Trophoblast cell (in vitro differentiated cells and primary cell): Measurements from ENCODE around the gene RPS21.

Experiments used
- DNase-seq, 2 donors: peaks; one replicate each; pipeline ENCODE4 v3.0.0-alpha.2; 2016
- H2AFZ ChIP-seq: 2 replicates; pipeline ENCODE4 v1.6.1; 2013; ENCODE audit warnings: low read length, moderate library complexity, mild to moderate bottlenecking; ENCODE audit not compliant: insufficient read depth, poor library complexity
- H2AK5ac ChIP-seq: 2 replicates; pipeline ENCODE4 v1.6.1; 2013; ENCODE audit warnings: mild to moderate bottlenecking, low read length
- H2BK120ac ChIP-seq: 2 replicates; pipeline ENCODE4 v1.6.1; 2013; ENCODE audit warnings: low read length, mild to moderate bottlenecking, moderate library complexity; ENCODE audit not compliant: insufficient read depth, poor library complexity
- H2BK12ac ChIP-seq: 2 replicates; pipeline ENCODE4 v1.6.1; 2013; ENCODE audit warnings: mild to moderate bottlenecking, low read length, moderate library complexity
- H2BK5ac ChIP-seq: 2 replicates; pipeline ENCODE4 v1.6.1; 2013; ENCODE audit warnings: low read length, low read depth, moderate library complexity, mild to moderate bottlenecking; ENCODE audit not compliant: poor library complexity
- H3K14ac ChIP-seq: 2 replicates; pipeline ENCODE4 v1.6.1; 2013; ENCODE audit warnings: mild to moderate bottlenecking, low read length
- H3K18ac ChIP-seq: 2 replicates; pipeline ENCODE4 v1.6.1; 2013; ENCODE audit warnings: mild to moderate bottlenecking, low read length
- H3K23ac ChIP-seq: 2 replicates; pipeline ENCODE4 v1.6.1; 2013; ENCODE audit warnings: low read length
- H3K27ac ChIP-seq: 2 replicates; pipeline ENCODE4 v1.5.1; 2013; ENCODE audit warnings: low read depth, mild to moderate bottlenecking, inconsistent platforms, low read length, moderate library complexity
- H3K27me3 ChIP-seq: 2 replicates; pipeline ENCODE4 v1.6.1; 2013; ENCODE audit warnings: inconsistent platforms, mild to moderate bottlenecking, low read length, moderate library complexity; ENCODE audit not compliant: insufficient read depth
- H3K36me3 ChIP-seq, 2 experiments: 1 replicate in 1 of 2; 2 replicates in 1 of 2; pipeline ENCODE4 v1.6.1; 2013; ENCODE audit warnings: low read length in 2 of 2, mild to moderate bottlenecking in 2 of 2, moderate library complexity in 1 of 2; ENCODE audit not compliant: insufficient read depth in 2 of 2, control insufficient read depth in 1 of 2
- H3K4ac ChIP-seq: 2 replicates; pipeline ENCODE4 v1.6.1; 2013; ENCODE audit warnings: low read depth, mild to moderate bottlenecking, low read length, moderate library complexity
- H3K4me1 ChIP-seq, 2 experiments: 1 replicate in 1 of 2; 2 replicates in 1 of 2; pipeline ENCODE4 v1.6.1; 2013; ENCODE audit warnings: low read length in 2 of 2, mild to moderate bottlenecking in 2 of 2, moderate library complexity in 1 of 2; ENCODE audit not compliant: insufficient read depth in 2 of 2, control insufficient read depth in 1 of 2
- H3K4me2 ChIP-seq: 2 replicates; pipeline ENCODE4 v1.6.1; 2013; ENCODE audit warnings: inconsistent platforms, mild to moderate bottlenecking, low read length, moderate library complexity
- H3K4me3 ChIP-seq: 2 replicates; pipeline ENCODE4 v1.5.1; 2013; ENCODE audit warnings: mild to moderate bottlenecking, low read depth, low read length, inconsistent platforms
- H3K79me1 ChIP-seq: one replicate; pipeline ENCODE4 v1.6.1; 2013; ENCODE audit warnings: low read length
- H3K79me2 ChIP-seq: 2 replicates; pipeline ENCODE4 v1.6.1; 2013; ENCODE audit warnings: low read length, mild to moderate bottlenecking; ENCODE audit not compliant: control insufficient read depth, insufficient read depth, poor library complexity
- H3K9ac ChIP-seq: 2 replicates; pipeline ENCODE4 v1.6.1; 2013; ENCODE audit warnings: mild to moderate bottlenecking, low read length
- H3K9me3 ChIP-seq: 2 replicates; pipeline ENCODE4 v1.6.1; 2013; ENCODE audit warnings: low read depth, mild to moderate bottlenecking, control low read depth, inconsistent platforms, low read length; ENCODE audit not compliant: insufficient read depth
- H4K12ac ChIP-seq: 2 replicates; pipeline ENCODE4 v1.6.1; 2013; ENCODE audit warnings: low read depth, mild to moderate bottlenecking, low read length, moderate library complexity
- H4K8ac ChIP-seq: 2 replicates; pipeline ENCODE4 v1.6.1; 2013; ENCODE audit warnings: low read depth, mild to moderate bottlenecking, low read length, moderate library complexity
- H4K91ac ChIP-seq: one replicate; pipeline ENCODE4 v1.6.1; 2013; ENCODE audit warnings: low read depth, mild to moderate bottlenecking, low read length, moderate library complexity
- WGBS: extraction: QIAGEN DNeasy Blood & Tissue Kit; methylation state at CpG from one replicate; pipeline ENCODE4 v1.1.7; 2013; ENCODE audit warnings: missing lambda C conversion rate; ENCODE audit not compliant: insufficient read length, insufficient coverage; ENCODE audit errors: extremely low coverage; 5-methylcytosine and 5-hydroxymethylcytosine counted together

The RPS21 gene

GRCh38 chr20:62393335-62393665 is 6.4 kb downstream of the RPS21 start:
- Histone ChIP-seq H3K4me3 (no peak overlapping the region), H2AFZ (no peak overlapping the region), H3K9me3 (peaks cover 5% of the 10 kb centered on the region), H3K4me2 (no peak overlapping the region), H2AK5ac (no peak overlapping the region), H2BK12ac (no peak overlapping the region), H3K79me2 (no peaks in the 10 kb centered on the region), H4K91ac (no peak overlapping the region), H2BK120ac (no peak overlapping the region), H2BK5ac (no peak overlapping the region), H3K79me1 (no peaks in the 10 kb centered on the region), H3K27me3 (no peaks in the 10 kb centered on the region), H3K4me1 (no peaks in the 10 kb centered on the region), H4K8ac (no peak overlapping the region), H3K18ac (no peak overlapping the region), H3K23ac (no peak overlapping the region), H3K9ac (no peak overlapping the region), H3K27ac (no peak overlapping the region), H3K14ac (no peak overlapping the region), H3K4ac (no peak overlapping the region), H3K36me3 (peaks cover 57 to 68% of the 10 kb centered on the region in 2 experiments), H4K12ac (no peak overlapping the region)
- DNase-seq, result no peak
- no CpG with 5 or more reads among the region's 12 CpGs for WGBS

DNA sequence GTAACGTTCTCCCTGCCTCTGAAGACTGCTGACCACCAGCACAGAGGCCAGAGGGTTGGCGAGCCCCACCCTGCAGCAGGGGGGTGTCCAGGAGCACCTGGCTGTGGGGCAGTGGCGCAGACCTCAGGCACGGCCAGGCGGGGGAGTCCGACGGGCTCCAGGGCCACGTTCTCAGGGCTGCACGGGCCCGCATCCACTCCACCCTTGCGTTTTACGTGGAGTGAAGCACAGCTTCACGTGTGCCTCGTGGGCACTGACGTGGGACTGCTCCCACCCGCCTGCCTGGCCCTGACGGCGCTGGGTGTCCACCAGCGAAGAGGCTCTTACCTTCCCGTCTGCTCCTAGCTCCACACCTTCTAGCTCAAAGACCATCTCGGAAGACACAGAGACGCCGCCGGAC is 6.9 kb downstream of the RPS21 start:
- Histone ChIP-seq H2AFZ (no peak overlapping the region), H4K91ac (no peak overlapping the region), H3K27ac (no peak overlapping the region), H3K79me2 (no peaks in the 10 kb centered on the region), H4K12ac (no peak overlapping the region), H2BK5ac (no peak overlapping the region), H3K18ac (no peak overlapping the region), H2AK5ac (no peak overlapping the region), H3K9me3 (peaks cover 5% of the 10 kb centered on the region), H3K9ac (no peak overlapping the region), H3K27me3 (no peaks in the 10 kb centered on the region), H3K4me3 (no peak overlapping the region), H3K23ac (no peak overlapping the region), H3K14ac (no peak overlapping the region), H3K36me3 (peaks cover 53 to 63% of the 10 kb centered on the region in 2 experiments), H4K8ac (no peak overlapping the region), H3K4me1 (no peaks in the 10 kb centered on the region), H3K4ac (no peak overlapping the region), H2BK12ac (no peak overlapping the region), H3K79me1 (no peaks in the 10 kb centered on the region), H3K4me2 (no peak overlapping the region), H2BK120ac (no peak overlapping the region)
- no CpG with 5 or more reads among the region's 24 CpGs for WGBS
- no peak for DNase-seq

DNA sequence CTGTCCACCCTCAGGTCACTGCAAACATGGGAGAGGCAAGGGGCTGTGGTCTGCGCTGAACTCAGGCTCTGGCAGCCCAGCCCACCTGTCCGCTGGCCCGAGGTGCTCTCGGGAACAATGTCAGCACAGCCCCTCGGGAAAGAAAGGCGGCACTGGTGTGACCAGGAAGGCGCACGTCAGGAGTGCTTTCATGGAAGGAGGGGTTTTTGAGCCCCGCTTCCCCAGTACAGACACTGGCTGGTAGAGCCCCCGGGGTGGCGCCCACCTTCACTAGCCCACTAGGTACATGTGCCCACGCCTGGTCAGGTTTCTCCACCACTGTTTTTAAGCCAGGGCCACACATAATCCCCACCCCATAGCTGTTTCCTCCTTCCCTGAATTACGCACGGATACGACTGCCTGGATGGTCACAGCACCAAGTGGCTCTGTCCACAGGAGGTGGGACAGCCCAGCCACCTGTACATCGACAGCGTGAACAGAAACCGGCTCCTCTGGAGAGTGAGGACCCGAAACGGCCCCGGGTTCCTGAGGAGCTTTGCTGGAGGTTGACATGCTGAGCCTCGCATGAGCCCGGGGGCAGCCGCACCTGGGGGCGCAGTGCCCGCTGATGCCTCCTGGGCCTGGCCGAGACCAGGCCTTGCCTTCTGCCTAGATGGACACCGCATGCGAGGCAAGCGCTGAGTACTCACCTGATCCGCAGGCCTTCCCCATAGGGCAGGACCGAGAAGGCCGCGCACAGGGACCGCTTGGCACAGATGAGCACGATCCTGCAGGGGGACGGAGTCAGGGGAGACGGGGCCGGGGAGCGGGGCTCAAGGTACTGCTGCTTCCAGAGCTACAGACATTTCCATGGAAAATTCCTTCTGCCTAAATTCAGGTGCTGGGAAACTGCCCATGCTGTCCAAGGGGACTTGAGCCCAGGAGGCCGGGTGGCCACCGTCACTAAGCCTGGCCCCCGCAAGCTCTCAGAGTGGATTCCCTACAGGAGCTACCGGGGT is 7.6 kb downstream of the RPS21 start:
- no CpG with 5 or more reads among the region's 44 CpGs for WGBS
- H3K27ac ChIP-seq, result no peak overlapping the region
- no peak overlapping the region for H3K9ac ChIP-seq
- no peaks in the 10 kb centered on the region for H3K4me1 ChIP-seq
- no peak overlapping the region for H4K8ac ChIP-seq
- H3K79me1 ChIP-seq, result no peaks in the 10 kb centered on the region
- H2BK5ac ChIP-seq, result no peak overlapping the region
- H3K4me3 ChIP-seq, result no peak overlapping the region
- H3K4me2 ChIP-seq, result no peak overlapping the region
- no peak overlapping the region for H2BK120ac ChIP-seq
- H3K23ac ChIP-seq, result no peak overlapping the region
- H2AFZ ChIP-seq, result no peak overlapping the region
- H3K14ac ChIP-seq, result no peak overlapping the region
- peaks cover 5% of the 10 kb centered on the region for H3K9me3 ChIP-seq
- no peak overlapping the region for H4K12ac ChIP-seq
- H3K4ac ChIP-seq, result no peak overlapping the region
- DNase-seq, result no peak
- no peak overlapping the region for H3K18ac ChIP-seq
- no peaks in the 10 kb centered on the region for H3K79me2 ChIP-seq
- no peaks in the 10 kb centered on the region for H3K27me3 ChIP-seq
- no peak overlapping the region for H2AK5ac ChIP-seq
- H2BK12ac ChIP-seq, result no peak overlapping the region
- H3K36me3 ChIP-seq, result peaks cover 47 to 56% of the 10 kb centered on the region in 2 experiments
- H4K91ac ChIP-seq, result no peak overlapping the region

DNA sequence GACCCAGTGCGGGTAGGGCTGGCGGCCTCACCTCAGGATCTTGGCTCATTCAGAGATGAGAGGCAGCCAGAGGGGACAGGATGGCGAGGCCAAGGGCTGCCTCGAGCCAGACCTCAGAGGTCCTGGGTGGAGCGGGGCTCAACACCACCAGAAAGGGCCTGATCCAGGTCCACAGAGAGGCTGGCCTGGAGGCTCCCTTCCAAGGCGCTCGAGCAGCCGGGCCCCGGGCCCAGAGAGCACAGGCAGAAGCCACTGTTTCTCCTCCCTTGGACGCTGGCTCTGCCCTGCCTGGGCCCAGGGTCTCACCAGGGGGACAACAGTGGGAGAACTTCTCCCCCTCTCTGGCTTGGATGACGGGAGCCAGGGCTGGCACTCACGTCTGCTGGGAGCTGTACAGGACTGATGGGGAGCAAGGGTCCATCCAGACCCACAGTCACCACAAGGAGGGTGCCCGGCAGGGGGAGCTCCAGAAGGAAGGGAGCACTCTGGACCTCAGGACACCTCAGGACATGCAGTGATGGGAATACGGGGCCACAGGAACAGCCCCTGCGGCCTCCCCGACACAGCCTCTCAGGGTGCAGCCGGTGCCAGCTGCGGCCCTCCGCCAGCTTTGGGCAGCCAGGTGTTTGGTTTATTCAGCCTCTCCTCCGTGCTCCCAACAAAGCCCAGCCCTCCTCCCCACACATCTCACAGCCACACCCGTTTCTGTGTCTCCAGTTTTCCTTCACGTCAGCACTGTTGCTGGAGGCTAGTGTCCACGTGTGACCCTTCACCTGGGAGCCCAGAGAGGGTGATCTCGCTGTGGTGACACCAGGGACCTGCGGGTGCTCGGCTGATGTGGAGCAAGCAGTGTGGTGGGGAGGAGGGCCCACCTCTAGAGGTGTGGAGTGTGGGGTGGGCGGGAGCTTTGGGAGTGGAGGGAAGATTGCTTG is 8.7 kb downstream of the RPS21 start:
- Histone ChIP-seq H4K12ac (no peak overlapping the region), H3K4me2 (no peak overlapping the region), H3K79me1 (no peaks in the 10 kb centered on the region), H3K9me3 (peaks cover 5% of the 10 kb centered on the region), H2AFZ (no peak overlapping the region), H3K36me3 (peaks cover 38 to 47% of the 10 kb centered on the region in 2 experiments), H4K8ac (no peak overlapping the region), H2BK12ac (no peak overlapping the region), H3K9ac (no peak overlapping the region), H3K14ac (no peak overlapping the region), H4K91ac (no peak overlapping the region), H3K27me3 (no peaks in the 10 kb centered on the region), H3K27ac (no peak overlapping the region), H2AK5ac (no peak overlapping the region), H3K18ac (no peak overlapping the region), H2BK5ac (no peak overlapping the region), H3K4me1 (no peaks in the 10 kb centered on the region), H3K4me3 (no peak overlapping the region), H3K79me2 (no peaks in the 10 kb centered on the region), H2BK120ac (no peak overlapping the region), H3K4ac (no peak overlapping the region), H3K23ac (no peak overlapping the region)
- no CpG with 5 or more reads among the region's 27 CpGs for WGBS
- no peak for DNase-seq
